Endothelial cell of umbilical vein (primary cell): ENCODE results near the gene DGCR2. TPM values are rescaled to one million over a fixed set of nuclear protein-coding genes. Genes with fewer than 3 reads are reported as not detected.

Experiments used
- BruUV-seq: library from RNA; stranded (reverse); fragments of 400-500 nt; replicated peaks from 2 replicates; lab custom pipeline; 2021; lab: Mats Ljungman, UMichigan
- CTCF ChIA-PET: fragments of 300-600, 350-600 bp; sonication (Branson Sonifier 250); formaldehyde crosslinking; loops from one replicate; lab custom pipeline; 2021; ENCODE audit warnings: antibody characterized with exemption, inconsistent platforms; lab: Charles Lee
- POLR2A ChIA-PET: fragments of 300-600, 350-600 bp; sonication (Branson Sonifier 250); formaldehyde crosslinking; loops from one replicate; lab custom pipeline; 2021; ENCODE audit warnings: antibody characterized with exemption, inconsistent platforms; lab: Charles Lee
- DNase-seq: peaks from one replicate; pipeline ENCODE4 v3.0.0-alpha.2; 2011; ENCODE audit warnings: low read depth, low spot score
- FAIRE-seq: peaks from 2 replicates; lab custom pipeline; 2011; peaks lifted over from hg19 to GRCh38; lab: Jason Lieb, UNC
- H2AFZ ChIP-seq: 2 replicates; pipeline ENCODE4 v1.6.0; 2012; ENCODE audit warnings: low read depth, low read length, control low read depth, inconsistent platforms
- H3K27ac ChIP-seq: 2 replicates; pipeline ENCODE4 v1.5.1; 2011; ENCODE audit warnings: low read depth, mild to moderate bottlenecking, control low read depth, low read length, moderate library complexity; ENCODE audit not compliant: insufficient read depth
- H3K27me3 ChIP-seq, 2 experiments: 2 replicates each; pipeline versions ENCODE4 v1.6.0 to v1.6.1; 2011; ENCODE audit warnings: low read length in 2 of 2, mixed read lengths in 1 of 2; ENCODE audit not compliant: control insufficient read depth in 2 of 2, insufficient read depth in 2 of 2
- H3K36me3 ChIP-seq, 2 experiments: 2 replicates in 1 of 2; 3 replicates in 1 of 2; pipeline ENCODE4 v1.5.1; 2011; ENCODE audit warnings: low read length in 2 of 2, mild to moderate bottlenecking in 1 of 2, moderate library complexity in 1 of 2; ENCODE audit not compliant: control insufficient read depth in 2 of 2, insufficient read depth in 2 of 2; ENCODE audit errors: extremely low read depth in 1 of 2
- H3K4me1 ChIP-seq: 3 replicates; pipeline ENCODE4 v1.5.1; 2011; ENCODE audit warnings: mild to moderate bottlenecking, low read length; ENCODE audit not compliant: control insufficient read depth, insufficient read depth; ENCODE audit errors: extremely low read depth
- H3K4me2 ChIP-seq: 2 replicates; pipeline ENCODE4 v1.6.1; 2011; ENCODE audit warnings: low read length, control low read depth, mixed read lengths; ENCODE audit not compliant: insufficient read depth
- H3K4me3 ChIP-seq, 3 experiments: fragments of 200-600 bp in 1 of 3; sonication (generic), shearing (Covaris generic) in 1 of 3; replicated peaks in 1 of 3; 2 replicates each; pipeline ENCODE4 v1.5.1; 2011 to 2016; ENCODE audit warnings: control low read depth in 3 of 3, low read length in 3 of 3, mild to moderate bottlenecking in 2 of 3, inconsistent platforms in 1 of 3, low read depth in 1 of 3, moderate library complexity in 1 of 3; ENCODE audit not compliant: insufficient read depth in 1 of 3
- H3K79me2 ChIP-seq: 2 replicates; pipeline ENCODE4 v1.6.0; 2012; ENCODE audit warnings: low read length, inconsistent platforms; ENCODE audit not compliant: control insufficient read depth, insufficient read depth
- H3K9ac ChIP-seq: replicated peaks from 2 replicates; pipeline ENCODE3; 2011; ENCODE audit warnings: low read length, control low read depth; ENCODE audit not compliant: insufficient read depth; ENCODE audit errors: extremely low read depth
- H3K9me1 ChIP-seq: replicated peaks from 3 replicates; pipeline ENCODE4 v1.6.0; 2011; ENCODE audit warnings: mild to moderate bottlenecking, low read length; ENCODE audit not compliant: control insufficient read depth, insufficient read depth; ENCODE audit errors: extremely low read depth
- H3K9me3 ChIP-seq: replicated peaks from 2 replicates; pipeline ENCODE4 v1.5.1; 2012; ENCODE audit warnings: low read length, inconsistent platforms; ENCODE audit not compliant: control insufficient read depth, insufficient read depth
- H4K20me1 ChIP-seq: replicated peaks from 2 replicates; pipeline ENCODE3; 2011; ENCODE audit warnings: mild to moderate bottlenecking, low read length; ENCODE audit not compliant: control insufficient read depth, insufficient read depth; ENCODE audit errors: extremely low read depth
- CTCF ChIP-seq, 2 donors: IDR thresholded peaks; 1 replicate in 1 of 2; 2 replicates in 1 of 2; pipeline ENCODE4 v1.5.1; 2011; ENCODE audit warnings: low read length in 2 of 2, mild to moderate bottlenecking in 2 of 2, moderate library complexity in 2 of 2, control low read depth in 1 of 2, inconsistent platforms in 1 of 2, low read depth in 1 of 2; ENCODE audit not compliant: insufficient read depth in 1 of 2; ENCODE audit errors: extremely low read depth in 1 of 2
- FOS ChIP-seq: IDR thresholded peaks from 2 replicates; pipeline ENCODE4 v1.6.1; 2011; ENCODE audit warnings: mild to moderate bottlenecking, low read length, moderate library complexity, borderline replicate concordance; ENCODE audit not compliant: insufficient read depth
- GATA2 ChIP-seq: IDR thresholded peaks from 2 replicates; pipeline ENCODE4 v1.7.0; 2011; ENCODE audit warnings: low read depth, mild to moderate bottlenecking, moderate library complexity, mixed read lengths, low read length; ENCODE audit not compliant: insufficient read length, insufficient read depth
- MAX ChIP-seq: IDR thresholded peaks from 2 replicates; pipeline ENCODE4 v1.6.1; 2011; ENCODE audit not compliant: insufficient read depth, insufficient read length
- POLR2A ChIP-seq: IDR thresholded peaks from 2 replicates; pipeline ENCODE4 v1.6.1; 2012; ENCODE audit warnings: low read depth, mild to moderate bottlenecking, control low read depth, low read length
- POLR2AphosphoS5 ChIP-seq: IDR thresholded peaks from 2 replicates; pipeline ENCODE4 v1.6.1; 2012; ENCODE audit warnings: low read depth, mild to moderate bottlenecking, control low read depth, low read length, moderate library complexity; ENCODE audit not compliant: insufficient read depth
- dilution Hi-C: fragments of 300-500 bp; cut with MboI; formaldehyde crosslinking; loops from one replicate; pipeline ENCODE4 v1.15.0; 2019; ENCODE audit warnings: low sequenced_read_pairs; ENCODE audit not compliant: extremely low pct_ligation_motif_present
- intact Hi-C: fragments of 100-400 bp; cut with micrococcal nuclease; formaldehyde crosslinking; loops from one replicate; pipeline ENCODE4 v1.10.0; 2022
- polyA plus RNA-seq, 4 experiments: library from polyadenylated mRNA; depleted of rRNA in 3 of 4; stranded (reverse) in 3 of 4; unstranded in 1 of 4; fragments of >200 nt; gene quantifications; 2 replicates each; pipeline versions ENCODE4 v1.2.1 to v1.2.3, GENCODE V29; 2011 to 2012; ENCODE audit warnings: missing spikeins in 1 of 4
- total RNA-seq: library from RNA; stranded (reverse); gene quantifications from 2 replicates; pipeline ENCODE4 v1.2.3, GENCODE V29; 2021

The DGCR2 gene
- total and polyA plus RNA-seq, 2 donors (not counting 3 experiments of a cell fraction or from before 2014, with no cell fraction given) = 44.8 to 51.2 TPM

GRCh38 chr22:19136915-19137314, 14.7 kb upstream of the DGCR2 start:
- Histone ChIP-seq H3K9ac (no peak overlapping the region), H3K27ac (no peak overlapping the region), H3K27me3 (no peaks in the 10 kb centered on the region), H3K4me2 (no peak overlapping the region), H3K4me3 (no peak overlapping the region), H3K79me2 (no peaks in the 10 kb centered on the region), H3K9me1 (no peaks in the 10 kb centered on the region), H2AFZ (no peak overlapping the region), H4K20me1 (no peaks in the 10 kb centered on the region), H3K9me3 (no peaks in the 10 kb centered on the region), H3K36me3 (peaks cover 13 to 69% of the 10 kb centered on the region in 2 experiments), H3K4me1 (no peaks in the 10 kb centered on the region)
- ChIA-PET POLR2A (no interaction called here), CTCF (no interaction called here)
- FAIRE-seq = no peak
- intact Hi-C loops (no loop called here), dilution Hi-C loops (no loop called here)
- BruUV-seq = no TSS peak
- TF ChIP-seq GATA2 (no peak), MAX (no peak), POLR2AphosphoS5 (no peak)
- no peak for DNase-seq

GRCh38 chr22:19134874-19135273, 12.7 kb upstream of the DGCR2 start:
- H3K9me3 ChIP-seq = no peaks in the 10 kb centered on the region
- no peak for TF ChIP-seq CTCF (IDR thresholded peaks at IDR 0.05; ENCODE audit: extremely low read depth in 1 of 2, insufficient read depth in 1 of 2, low read depth in 1 of 2, low read length in 2 of 2)
- no peak for TF ChIP-seq POLR2A
- no peak for TF ChIP-seq FOS
- H3K9me1 ChIP-seq = no peaks in the 10 kb centered on the region
- DNase-seq (no peak), FAIRE-seq (no peak)
- H3K9ac ChIP-seq = no peak overlapping the region
- CTCF ChIA-PET = interaction anchor here (2.3 kb wide), 1 partner anchor 9 kb away, joined by 9 read pairs; the partner anchor contains the start of gene ESS2
- no peaks in the 10 kb centered on the region for H3K4me1 ChIP-seq
- no peak overlapping the region for H3K27ac ChIP-seq
- H3K36me3 ChIP-seq = peaks cover 11 to 59% of the 10 kb centered on the region in 2 experiments
- no TSS peak for BruUV-seq
- no peak overlapping the region for H3K4me2 ChIP-seq
- H3K27me3 ChIP-seq = no peaks in the 10 kb centered on the region
- intact Hi-C loops = no loop called here
- H3K4me3 ChIP-seq = no peak overlapping the region
- no peaks in the 10 kb centered on the region for H4K20me1 ChIP-seq
- H3K79me2 ChIP-seq = no peaks in the 10 kb centered on the region
- POLR2A ChIA-PET = no interaction called here
- dilution Hi-C loops = no loop called here
- no peak overlapping the region for H2AFZ ChIP-seq
